Measurements from ENCODE around the gene GPR37L1. TPM values are rescaled to one million over a fixed set of nuclear protein-coding genes. Genes with fewer than 3 reads are reported as not detected.

GPR37L1 gene
- total and polyA plus RNA-seq, 2 of the 4 experiments (the other 2 are of a cell fraction) = 0.02 TPM; not detected in 1

DNA sequence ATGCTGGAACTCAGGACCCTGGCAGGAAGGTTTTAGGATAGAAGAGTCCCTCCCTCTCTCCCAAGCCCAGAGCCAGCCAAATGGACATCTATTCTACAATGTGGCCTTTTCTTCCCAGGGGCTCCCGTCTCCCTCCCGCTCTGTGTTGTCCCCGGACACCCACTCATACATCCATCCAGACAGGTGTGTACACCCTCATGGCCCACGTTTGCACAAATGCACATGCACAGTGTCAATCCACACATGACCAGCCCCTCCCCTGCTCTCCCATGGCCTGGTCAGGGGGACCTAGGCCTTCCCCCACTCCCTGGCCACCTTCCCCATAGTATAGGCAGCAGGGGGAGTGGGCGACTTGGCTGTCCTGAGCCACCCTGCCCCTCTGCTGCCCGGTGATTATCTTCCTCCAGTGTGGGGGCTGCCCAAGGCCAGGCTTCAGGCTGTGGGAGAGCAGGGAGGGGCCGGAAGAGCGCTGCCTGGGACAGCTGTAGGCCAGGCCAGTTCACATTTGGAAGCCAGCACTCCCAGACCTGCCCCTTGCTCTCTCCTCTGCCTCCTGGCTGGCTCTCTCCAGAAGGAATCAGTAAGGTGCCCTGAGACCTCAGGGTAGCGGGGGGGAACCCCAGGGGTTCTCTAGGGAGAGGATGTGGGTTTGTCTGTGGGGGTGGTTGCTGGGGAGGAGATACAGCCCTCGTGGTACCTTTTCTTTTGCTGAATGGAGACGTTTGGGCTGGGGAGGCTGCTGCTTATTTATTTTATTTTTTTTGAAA, 41.7 kb downstream of the GPR37L1 start:
- in situ Hi-C loops (cut with MboI; ENCODE audit: low sequenced_read_pairs) = no loop called here
- intact Hi-C loops (cut with micrococcal nuclease) = loop anchor here (10.0 kb wide), 1 partner anchor 890 kb away; no protein-coding TSS in a partner anchor
- Histone ChIP-seq H4K5ac (ENCODE audit: low read depth, low read length) (no peak overlapping the region), H2AK5ac (ENCODE audit: low read depth, low read length) (no peak overlapping the region), H3K23ac (ENCODE audit: low read depth, low read length) (no peak overlapping the region), H3K18ac (ENCODE audit: low read depth, low read length) (no peak overlapping the region), H3K4ac (ENCODE audit: low read depth, low read length) (no peak overlapping the region), H3K9me1 (ENCODE audit: insufficient read depth, low read length) (no peaks in the 10 kb centered on the region), H3K27me3 (ENCODE audit: control insufficient read depth, insufficient read depth, low read length) (peaks cover 44% of the 10 kb centered on the region), H3K4me3 (ENCODE audit: insufficient read depth, low read depth, low read length) (no peak overlapping the region), H2BK5ac (ENCODE audit: low read depth, low read length, poor library complexity, severe bottlenecking) (no peak overlapping the region), H3K4me1 (ENCODE audit: control insufficient read depth, insufficient read depth, low read length) (no peaks in the 10 kb centered on the region), H2AK9ac (replicated peaks; ENCODE audit: low read depth, low read length, poor library complexity) (no peak overlapping the region), H2AFZ (replicated peaks; ENCODE audit: low read length, poor library complexity) (peak overlapping the region; percentile 23), H4K20me1 (ENCODE audit: insufficient read depth, low read length) (no peaks in the 10 kb centered on the region), H3K27ac (ENCODE audit: insufficient read depth, low read length) (no peak overlapping the region), H2BK15ac (ENCODE audit: low read depth, low read length) (no peak overlapping the region), H2BK20ac (ENCODE audit: low read depth, low read length) (no peak overlapping the region), H3K79me1 (ENCODE audit: low read depth in 1 of 2, low read length in 2 of 2) (no peaks in the 10 kb centered on the region), H3K56ac (ENCODE audit: extremely low read depth, insufficient read depth, low read length) (no peak overlapping the region), H3K36me3 (ENCODE audit: control insufficient read depth, insufficient read depth, low read length) (no peaks in the 10 kb centered on the region), H3K4me2 (ENCODE audit: low read depth, low read length) (no peak overlapping the region), H4K91ac (ENCODE audit: insufficient read depth, low read depth, low read length) (no peak overlapping the region), H2BK120ac (ENCODE audit: low read depth, low read length) (no peak overlapping the region), H4K8ac (ENCODE audit: low read depth in 2 of 2, low read length in 2 of 2) (no peak overlapping the region), H3K14ac (replicated peaks; ENCODE audit: low read depth, low read length) (no peak overlapping the region), H3K9me3 (ENCODE audit: control insufficient read depth, insufficient read depth, low read length) (no peaks in the 10 kb centered on the region), H3K9ac (ENCODE audit: low read depth, low read length) (no peak overlapping the region)
- ATAC-seq (ENCODE audit: low read depth) (no peak), DNase-seq (no peak)
- no TSS peak for BruUV-seq (replicated peaks)
- 20% methylated on average over 1 of the region's 11 CpGs; no CpG with 5 or more reads in 1 of the 2 experiments for WGBS, 2 experiments (ENCODE audit: extremely low coverage in 2 of 2, insufficient read length in 1 of 2)
- CTCF ChIA-PET = no interaction called here
- no peak for TF ChIP-seq NFE2L2 (IDR thresholded peaks at IDR 0.05; ENCODE audit: low read depth, low read length)
- no peak for TF ChIP-seq MAZ (IDR thresholded peaks at IDR 0.05; ENCODE audit: borderline replicate concordance, low read depth, low read length)
- TF ChIP-seq POLR2A (IDR thresholded peaks at IDR 0.05; ENCODE audit: low read depth, low read length) = no peak
- dilution Hi-C loops (cut with HindIII; ENCODE audit: low sequenced_read_pairs, unreplicated experiment) = no loop called here
- POLR2A ChIA-PET (ENCODE audit: unreplicated experiment) = no interaction called here

Measured in IMR-90 (cell line).